Fibroblast of skin of left biceps (primary cell): ENCODE measurements around the gene KRT39.

Experiments
- DNase-seq, 2 experiments: peaks; one replicate each; pipeline ENCODE4 v3.0.0-alpha.2; 2013; ENCODE audit warnings: low read depth in 2 of 2

The KRT39 gene

DNA sequence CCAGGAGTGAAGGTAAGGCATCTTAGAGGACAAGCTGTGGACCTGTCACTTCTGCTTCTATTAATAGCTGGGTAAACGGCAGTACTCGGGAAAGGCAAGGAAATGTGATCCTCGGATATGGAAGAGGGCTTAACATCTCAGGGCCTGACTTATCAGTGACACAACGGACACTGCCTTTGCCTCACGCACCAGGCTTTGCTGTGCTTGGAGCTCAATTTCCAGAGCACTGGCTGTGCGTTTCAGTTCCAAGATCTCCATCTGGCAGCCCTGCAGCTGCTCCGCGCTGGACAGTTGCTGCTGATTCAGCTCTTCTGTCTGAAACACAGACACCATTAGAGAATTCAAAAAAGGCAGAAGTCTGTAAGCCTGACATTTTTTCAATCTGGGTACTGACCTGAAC, 13.8 kb upstream of the KRT39 start:
- no peak for DNase-seq

DNA sequence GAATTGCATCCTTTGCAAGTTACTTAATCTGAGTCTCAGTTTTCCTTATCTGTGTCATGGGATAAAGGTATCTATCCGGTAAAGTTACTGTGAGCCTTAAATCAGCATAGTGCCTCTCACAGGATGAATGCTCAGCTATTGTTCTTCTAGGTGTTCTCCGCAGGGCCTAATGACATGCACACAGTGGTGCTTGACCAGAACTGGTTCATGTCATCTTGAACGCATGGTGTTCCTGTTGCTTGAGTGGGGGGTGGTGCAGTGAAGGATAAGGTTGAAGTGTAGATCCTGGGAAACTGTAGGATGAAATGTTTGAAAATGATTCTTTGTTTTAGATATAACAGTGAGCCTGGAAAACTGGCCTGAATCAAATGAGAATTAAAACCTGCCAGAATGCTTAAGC, 13.4 kb upstream of the KRT39 start:
- no peak for DNase-seq

DNA sequence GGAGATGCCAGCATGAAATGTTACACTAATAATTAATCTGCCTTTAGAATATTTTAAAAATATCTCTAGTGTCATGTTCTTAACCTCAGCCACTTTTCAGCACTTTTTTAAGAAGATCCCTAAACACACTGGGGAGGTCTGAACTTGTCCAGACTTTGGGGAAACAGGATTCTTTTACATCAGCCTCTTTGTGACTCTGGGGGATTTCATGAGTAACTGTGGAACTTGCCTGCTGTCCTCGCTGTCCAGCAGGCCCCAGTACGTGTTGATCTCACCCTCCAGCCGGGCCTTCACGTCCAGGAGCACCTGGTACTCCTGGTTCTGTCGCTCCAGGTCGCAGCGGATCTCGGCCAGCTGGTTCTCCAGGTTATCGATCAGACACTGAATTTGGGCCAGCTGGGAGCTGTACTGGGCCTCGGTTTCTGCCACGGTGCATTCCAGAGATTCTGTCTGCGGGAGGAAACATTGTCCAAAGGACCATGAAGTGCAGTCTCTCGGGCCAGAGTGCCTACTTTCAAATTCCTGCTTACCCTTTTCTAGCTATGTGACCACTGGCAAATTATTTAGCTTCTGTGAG, 11.9 kb upstream of the KRT39 start:
- no peak for DNase-seq

DNA sequence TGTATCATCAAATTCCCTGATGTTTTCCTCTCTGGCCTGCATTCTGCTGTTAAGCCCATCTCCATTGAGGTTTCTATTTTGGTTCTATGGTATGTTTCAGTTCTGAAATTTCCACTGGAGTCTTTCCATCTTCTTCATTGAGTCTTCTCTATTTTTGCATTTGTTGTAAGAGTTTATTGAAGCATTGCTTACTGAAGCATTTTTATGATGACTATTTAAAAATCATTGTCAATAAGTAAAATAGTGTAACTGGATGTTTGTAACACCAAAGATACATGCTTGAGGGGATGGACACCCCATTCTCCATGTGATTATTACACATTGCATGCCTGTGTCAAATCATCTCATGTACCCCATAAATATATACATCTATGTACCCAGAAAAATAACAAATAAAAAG, 8.8 kb upstream of the KRT39 start:
- DNase-seq = no peak

DNA sequence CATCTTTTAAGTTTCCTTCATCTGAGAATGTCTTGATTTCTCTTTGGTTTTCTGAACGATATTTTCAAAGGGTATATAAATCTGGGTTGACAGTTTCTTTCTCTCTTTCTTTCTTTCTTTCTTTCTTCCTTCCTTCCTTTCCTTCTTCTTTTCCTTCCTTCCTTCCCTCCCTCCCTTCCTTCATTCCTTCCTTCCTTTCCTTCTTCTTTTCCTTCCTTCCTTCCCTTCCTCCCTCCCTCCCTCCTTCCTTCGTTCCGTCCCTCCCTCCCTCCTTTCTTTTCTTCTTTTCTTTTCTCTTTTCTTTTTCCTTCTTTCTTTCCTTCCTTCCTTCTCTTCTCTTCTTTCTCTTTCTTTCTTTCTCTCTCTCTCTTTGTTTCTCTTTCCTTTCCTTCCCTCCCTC, 7.6 kb upstream of the KRT39 start:
- DNase-seq = no peak

DNA sequence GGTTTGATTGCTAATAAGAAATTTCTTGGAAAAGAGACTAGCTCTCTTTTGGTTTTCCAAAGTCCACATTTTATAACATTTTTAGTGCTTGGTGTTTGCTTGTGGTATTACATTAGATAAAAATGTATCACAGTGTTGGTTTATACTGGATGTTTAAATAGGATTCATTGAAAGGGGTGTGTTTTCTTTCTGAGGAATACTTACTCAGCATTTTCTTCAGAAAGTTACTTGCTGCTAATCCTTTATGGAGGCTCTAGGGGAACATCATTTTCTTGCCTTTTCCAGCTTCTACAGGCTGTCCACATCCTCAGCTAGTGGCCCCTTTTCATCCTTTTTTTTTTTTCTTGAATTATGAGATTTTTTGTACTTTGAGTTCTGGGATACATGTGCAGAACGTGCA, 834 bp upstream of the KRT39 start:
- no peak for DNase-seq

DNA sequence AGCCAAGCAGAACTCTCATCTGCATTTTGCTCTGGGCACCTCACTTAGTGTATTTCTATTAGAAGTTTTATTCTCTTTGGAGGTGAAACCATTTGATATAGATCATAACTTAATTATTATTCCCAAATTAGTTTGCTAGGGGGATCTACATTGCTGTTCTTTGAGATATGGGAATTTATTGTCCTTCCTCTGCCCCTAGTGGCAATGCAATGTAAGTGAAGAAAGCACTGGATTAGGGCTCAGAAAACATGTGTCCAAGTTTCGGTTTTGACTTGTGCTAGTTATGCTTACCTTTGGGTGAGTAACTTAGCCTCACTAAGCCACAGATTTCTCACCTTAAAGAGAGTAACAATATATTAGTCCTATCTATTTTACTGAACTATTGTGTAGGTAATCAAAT, 2.9 kb downstream of the KRT39 start:
- no peak for DNase-seq

DNA sequence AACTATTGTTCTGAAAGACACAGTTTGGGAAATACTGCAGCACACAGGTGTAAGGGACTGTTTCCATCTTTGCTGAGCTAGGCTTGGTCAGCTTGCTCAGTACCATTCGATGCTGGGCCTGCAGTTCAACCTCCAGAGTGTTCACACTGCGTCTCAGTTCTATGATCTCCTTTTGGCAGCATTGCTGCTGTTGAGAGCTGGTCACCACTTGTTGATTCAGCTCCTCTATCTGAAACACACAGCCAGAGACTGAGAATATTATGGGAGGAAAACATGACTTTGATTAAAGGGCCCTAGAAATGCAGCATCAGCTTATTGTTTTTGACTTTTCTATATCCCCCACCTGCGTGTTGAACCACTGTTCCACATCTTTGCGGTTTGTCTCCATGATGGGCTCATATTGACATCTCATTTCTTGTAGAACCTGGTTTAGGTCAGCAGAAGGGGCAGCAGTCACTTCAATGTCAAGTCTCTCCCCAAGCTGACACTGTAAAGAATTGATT, 4.6 kb downstream of the KRT39 start:
- DNase-seq = no peak

DNA sequence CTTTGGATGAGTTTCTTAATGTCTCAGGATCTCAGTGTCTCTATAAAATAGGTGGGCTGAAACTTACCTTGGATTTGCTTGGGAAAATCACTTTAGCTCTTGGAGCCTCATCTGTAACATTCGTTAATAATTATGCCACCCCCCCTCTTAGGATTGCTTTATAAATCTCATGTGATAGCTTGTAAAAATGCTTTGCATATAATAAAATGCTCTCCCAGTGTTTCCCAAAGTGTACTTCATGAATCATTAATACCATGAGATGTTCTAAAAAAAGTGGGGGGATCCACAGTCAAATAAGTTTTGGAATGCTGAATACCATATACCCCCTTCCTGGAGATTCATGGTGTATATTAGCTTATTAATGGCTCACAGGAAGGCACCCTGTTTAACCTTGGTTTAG, 5.2 kb downstream of the KRT39 start:
- no peak for DNase-seq

DNA sequence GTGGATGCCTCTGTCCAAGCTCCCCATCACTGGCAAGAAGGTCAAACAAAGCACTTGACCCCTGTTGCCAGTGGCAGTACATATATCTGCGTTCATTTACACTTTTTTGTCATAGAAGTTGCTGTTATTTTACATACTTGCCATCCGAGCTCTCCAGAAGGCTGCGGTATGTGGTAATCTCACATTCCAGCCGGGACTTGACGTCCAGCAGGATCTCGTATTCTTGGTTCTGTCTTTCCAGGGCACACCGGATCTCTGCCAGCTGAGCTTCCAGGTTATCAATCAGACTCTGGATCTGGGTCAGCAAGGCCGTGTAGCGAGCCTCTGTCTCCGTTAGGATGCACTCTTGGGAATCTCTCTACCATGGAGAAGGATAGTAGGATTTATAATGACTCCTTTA, 6.6 kb downstream of the KRT39 start:
- DNase-seq = no peak

DNA sequence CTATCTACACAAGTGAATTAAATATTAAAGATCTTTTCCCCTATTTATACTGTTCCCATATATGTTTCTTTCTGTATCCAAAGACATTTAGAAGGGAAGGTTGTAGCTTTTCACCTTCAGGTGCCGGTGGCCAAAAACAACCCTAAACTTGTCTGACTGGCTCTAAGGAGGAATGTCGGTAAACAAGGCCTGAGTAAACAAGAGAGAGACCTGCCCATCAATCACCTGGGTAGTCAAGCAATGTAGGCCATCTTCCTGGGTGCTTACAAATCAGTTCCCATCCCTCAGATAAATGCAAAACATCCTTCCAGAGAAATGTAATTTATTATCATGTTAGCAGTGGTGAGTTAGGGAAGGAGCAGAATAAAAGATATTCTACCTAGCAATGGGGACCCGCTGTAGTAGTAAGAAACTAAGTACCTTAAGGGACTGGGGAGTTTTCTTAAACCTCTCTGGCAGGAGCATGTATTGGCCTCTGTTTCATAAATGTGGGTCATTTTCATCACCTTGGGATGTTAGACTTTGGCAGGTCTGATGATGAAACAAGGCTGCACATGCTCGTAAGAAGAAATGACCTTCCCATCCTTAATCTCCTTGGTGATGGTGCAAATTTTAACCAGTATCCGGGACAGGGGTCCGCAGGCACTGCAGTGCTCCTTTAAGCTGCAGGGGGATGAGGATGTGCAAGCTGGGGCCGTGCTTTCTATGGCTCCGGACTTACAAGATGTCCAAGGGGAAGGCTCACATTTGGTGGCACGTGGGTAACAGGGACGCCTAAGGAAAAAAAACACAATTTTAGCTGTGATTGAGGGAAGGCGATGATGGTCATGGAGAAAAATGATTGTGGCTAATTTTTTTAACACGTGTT, 8.4 kb downstream of the KRT39 start:
- DNase-seq = no peak

DNA sequence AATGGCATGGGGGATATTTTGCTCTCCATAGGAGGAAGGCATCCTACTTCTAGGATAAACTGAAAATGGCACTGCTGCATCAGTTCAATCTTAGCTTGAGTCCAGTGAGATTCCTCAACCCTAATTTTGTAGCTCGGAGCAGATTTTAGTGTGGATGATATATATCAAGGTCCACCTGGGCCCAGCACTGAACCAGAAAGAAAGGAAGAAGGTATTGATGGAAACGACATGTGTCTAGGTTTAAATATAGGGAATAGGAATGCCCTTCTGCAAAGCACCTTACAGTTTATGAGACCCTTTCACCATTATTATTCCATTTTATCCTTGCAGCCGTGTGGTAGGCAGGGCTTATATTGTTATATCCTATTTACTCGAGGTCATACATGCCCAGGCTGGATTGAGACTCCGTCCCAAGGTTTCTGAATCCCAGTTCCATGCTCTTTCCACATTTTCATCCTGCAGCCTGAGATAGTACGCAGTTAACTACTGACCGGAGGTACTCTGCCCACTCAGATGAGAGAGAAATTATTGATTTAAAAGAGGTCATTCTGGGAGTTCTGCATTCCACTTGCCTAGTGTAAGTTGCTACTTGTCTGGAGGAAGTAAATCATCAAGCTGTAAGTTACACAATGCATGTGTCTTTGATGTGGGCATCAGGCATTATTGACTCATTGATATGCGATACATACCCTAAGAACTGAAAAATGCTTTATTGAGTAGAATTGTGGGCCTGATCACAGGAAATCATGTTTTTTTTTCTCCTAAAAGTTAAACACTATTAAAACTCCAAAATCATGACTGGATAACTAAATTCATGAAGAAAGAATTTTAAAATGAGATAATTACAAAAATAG, 10.1 kb downstream of the KRT39 start:
- peak; percentile 92 for DNase-seq

DNA sequence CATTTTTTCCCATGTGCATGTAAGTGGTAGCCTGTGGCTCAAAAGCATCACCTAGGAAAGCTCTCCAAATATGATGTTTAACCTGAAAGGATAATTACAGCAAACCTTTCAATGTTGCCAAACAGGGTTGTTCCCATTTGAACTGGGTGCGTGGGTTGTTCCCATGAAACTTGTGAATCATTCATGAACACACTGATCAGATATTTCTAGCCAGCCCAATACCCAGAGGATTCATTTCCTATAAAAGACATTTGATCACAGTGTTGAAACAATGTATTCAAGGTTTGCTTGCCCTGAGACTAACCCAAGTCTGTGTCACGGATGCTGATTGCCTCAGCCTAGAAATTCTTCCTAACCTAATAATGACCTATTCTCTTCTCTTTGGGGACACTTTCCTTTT, 12.9 kb downstream of the KRT39 start:
- peak; percentile 58 to 68 for DNase-seq

DNA sequence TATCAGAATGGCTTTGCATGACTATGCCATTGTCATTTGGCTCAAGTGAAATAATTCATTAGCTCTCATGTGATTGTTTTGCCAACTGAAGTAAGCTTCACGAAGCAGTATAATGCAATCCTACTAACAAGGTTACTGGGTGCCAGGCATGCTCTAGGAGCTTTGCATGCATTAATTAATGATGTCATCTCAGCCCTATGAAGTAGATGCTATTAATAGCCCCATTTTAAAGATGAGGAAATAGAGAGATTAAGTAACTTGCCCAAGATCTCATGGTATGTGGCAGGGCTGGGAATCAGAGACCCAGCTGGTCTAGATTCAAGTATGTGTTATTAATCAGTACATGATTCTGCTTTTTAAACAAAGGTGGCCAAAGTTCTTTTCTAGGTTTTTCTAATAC, 14.1 kb downstream of the KRT39 start:
- peak; percentile 66 to 68 for DNase-seq

DNA sequence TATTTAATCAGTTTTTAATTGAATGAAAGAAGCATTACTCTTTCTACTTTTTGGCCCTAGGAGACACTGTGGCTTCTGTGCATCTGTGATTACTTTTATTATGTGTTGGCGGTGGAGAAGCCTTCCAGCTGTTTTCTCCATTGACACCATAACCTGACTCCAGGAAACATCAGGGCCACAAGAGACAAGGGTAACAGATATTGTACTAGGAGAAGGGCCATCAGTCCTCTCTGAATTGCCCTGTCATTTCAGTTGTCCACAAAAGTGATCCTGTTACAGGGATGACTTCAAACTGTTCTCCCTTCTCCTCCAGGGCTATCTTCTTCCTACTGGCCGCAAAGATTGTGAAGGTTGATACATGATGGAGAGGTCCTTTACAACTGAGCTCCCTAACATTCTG, 14.6 kb downstream of the KRT39 start:
- DNase-seq = no peak

DNA sequence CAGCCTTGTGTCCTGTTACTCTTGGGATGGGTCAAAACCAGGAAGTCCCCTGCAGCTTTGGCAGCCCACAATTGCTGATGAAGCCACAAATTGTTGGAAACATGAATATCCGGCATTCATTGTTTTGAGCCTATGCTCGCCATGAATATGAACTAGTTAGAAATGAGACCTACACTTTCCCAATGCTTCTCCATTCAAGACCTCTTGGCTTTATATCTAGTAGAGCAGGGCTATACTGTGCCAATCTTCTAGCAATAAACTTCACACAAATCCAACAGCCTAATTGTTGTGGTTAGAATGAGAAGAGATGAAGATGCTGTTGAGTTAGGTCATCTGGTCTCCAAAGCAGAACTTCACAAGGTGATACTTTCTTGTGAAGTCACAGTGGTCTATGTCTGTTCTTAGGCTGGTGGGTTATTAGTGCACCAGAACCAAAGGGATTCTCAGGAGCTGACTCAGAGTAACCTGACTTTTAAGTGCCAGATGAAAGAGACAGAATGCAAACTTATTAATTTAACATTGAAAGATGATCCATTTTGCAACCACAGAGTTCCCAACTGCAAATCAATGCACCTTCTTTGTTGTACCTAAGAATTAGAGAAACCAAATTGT, 15.6 kb downstream of the KRT39 start:
- DNase-seq = no peak

DNA sequence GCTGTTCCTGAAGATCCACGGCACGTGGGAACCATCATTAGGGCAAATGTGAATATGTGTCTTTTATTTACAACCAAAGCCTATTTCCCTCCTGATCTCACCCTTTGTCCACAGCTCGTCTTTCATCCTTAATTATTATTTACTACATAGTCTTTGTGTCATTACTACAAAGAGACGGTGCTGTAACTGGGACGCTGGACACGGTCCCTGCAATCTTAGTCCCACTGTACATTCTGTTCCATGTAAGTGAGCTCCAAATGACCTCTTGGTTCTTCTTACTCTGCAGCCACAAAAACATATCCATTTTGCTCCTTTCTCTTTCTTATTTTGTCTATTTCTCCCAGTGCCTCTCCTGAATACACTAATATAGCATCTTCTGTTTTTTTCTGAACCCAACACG, 16.6 kb downstream of the KRT39 start:
- DNase-seq = no peak

DNA sequence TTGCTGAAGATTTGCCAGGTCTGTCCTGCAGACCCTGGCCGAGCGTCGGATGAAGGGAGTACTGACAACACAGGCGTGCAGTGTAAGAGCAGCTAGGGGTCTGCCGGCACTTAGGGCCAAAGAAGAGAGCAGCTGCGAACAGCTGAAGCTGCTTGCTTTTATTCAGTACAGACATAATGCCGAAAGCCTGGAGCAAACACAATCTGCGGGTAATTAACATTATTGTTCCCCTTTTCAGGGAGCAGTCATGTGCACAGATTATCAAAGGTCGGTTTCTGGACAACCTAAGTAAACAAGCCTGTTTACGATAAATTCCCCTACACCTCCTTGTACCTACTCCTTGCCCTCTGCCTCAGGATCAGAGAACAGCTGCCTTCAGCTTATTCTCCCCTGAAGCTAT, 17.3 kb downstream of the KRT39 start:
- DNase-seq = no peak

DNA sequence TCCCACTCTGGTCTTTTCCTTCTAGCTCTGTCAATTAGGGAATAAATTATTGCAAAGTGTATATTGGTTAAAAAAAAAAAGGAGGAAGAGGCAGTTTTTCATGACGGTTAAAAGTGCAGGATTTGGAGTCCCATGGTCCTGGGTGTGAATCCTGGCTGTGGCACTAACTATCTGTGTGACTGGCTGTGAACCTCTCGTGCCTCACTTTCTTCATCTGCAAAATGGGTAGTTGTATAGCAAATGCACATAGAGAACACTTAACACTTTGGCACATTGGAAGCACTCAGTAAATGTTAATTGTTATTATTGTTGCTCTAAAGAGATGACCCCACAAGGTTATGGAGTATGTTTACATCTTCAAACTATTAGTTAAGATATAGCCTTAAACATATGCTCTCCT, 18.8 kb downstream of the KRT39 start:
- DNase-seq = no peak

DNA sequence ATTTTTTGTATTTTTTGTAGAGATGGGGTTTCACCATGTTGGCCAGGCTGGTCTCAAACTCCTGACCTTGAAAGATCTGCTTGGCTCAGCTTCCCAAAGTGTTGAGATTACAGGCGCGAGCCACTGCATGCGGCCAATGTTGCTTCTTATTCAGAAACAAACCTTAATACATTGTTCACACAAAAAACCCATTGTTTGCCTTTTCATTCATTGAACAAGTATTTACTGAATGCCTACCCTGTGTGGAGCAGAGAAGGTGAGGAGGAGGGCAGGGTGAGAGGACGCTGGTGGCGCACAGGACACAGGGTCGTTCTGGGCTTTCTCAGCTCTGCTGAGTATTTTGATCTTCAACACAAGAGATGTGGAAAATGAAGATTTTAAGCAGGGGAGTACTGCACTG, 21.3 kb downstream of the KRT39 start:
- no peak for DNase-seq

DNA sequence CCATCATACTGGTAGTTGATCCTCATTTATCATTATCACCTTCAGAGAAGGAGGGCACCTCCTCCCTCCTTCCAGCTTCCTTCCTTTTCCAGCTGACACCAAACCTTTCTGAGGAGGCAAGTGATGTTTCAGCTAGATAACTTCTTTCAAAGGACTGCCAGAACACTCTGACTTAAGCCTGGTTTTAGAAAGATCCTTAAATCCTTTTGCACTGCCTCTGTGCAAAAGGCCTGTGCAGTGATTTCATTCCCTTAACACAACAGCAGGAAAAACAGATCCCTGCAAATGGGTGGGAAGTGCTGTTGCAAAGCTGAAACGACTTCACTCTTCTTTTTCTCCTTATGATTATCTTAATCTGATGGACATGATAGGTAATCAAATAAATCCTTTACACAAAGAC, 22.2 kb downstream of the KRT39 start:
- DNase-seq = no peak

DNA sequence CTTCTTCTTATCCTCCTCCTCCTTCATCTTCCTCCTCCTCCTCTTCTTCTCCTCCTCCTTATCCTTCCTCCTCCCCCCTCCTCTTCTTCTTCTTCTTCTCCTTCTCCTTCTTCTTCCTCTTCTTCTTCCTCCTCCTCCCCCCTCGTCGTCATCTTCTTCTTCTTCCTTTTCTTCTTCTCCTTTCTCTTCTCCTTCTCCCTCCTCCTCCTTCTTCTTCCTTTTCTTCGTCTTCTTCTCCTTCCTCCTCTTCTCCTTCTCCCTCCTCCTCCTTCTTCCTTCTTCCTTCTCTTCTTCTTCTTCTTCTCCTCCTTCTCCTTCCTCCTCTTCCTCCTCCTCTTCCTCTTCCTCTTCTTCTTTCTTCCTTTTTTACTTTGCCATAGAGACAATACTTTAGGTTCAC, 24.2 kb downstream of the KRT39 start:
- no peak for DNase-seq
